GM23338 (cell line): ENCODE measurements around the gene ANKS1B. TPM values are rescaled to one million over a fixed set of nuclear protein-coding genes. Genes with fewer than 3 reads are reported as not detected.

Experiments used
- ATAC-seq: fragments of 200-7000 bp; cut with Tn5 transposase; 3 replicates; pipeline ENCODE4 v1.9.1; 2020
- DNase-seq: peaks from one replicate; pipeline ENCODE4 v3.0.0-alpha.2; 2015; ENCODE audit warnings: low spot score
- H2AFZ ChIP-seq: fragments of 200-600 bp; sonication (generic); 2 replicates; pipeline ENCODE4 v1.8.0; 2016; ENCODE audit warnings: antibody characterized with exemption, mild to moderate bottlenecking, moderate library complexity
- H3F3A ChIP-seq: fragments of 200-600 bp; sonication (generic); replicated peaks from 2 replicates; pipeline ENCODE4 v1.8.0; 2017; ENCODE audit warnings: antibody characterized with exemption, mixed run types, low read depth
- H3K27ac ChIP-seq: fragments of 200-600 bp; sonication (generic); 2 replicates; pipeline ENCODE4 v1.6.1; 2016; ENCODE audit warnings: low read depth
- H3K27me3 ChIP-seq: fragments of 200-600 bp; sonication (generic); 2 replicates; pipeline ENCODE4 v1.8.0; 2016; ENCODE audit warnings: mild to moderate bottlenecking, mixed run types, moderate library complexity; ENCODE audit not compliant: insufficient read depth
- H3K36me3 ChIP-seq: fragments of 200-600 bp; sonication (generic); 2 replicates; pipeline ENCODE4 v1.8.0; 2016; ENCODE audit warnings: mild to moderate bottlenecking; ENCODE audit not compliant: insufficient read depth
- H3K4me1 ChIP-seq: fragments of 200-600 bp; sonication (generic); 2 replicates; pipeline ENCODE4 v1.8.0; 2016; ENCODE audit warnings: mild to moderate bottlenecking, moderate library complexity; ENCODE audit not compliant: insufficient read depth
- H3K4me2 ChIP-seq: fragments of 200-600 bp; sonication (generic); 2 replicates; pipeline ENCODE4 v1.7.1; 2017; ENCODE audit warnings: mixed run types
- H3K4me3 ChIP-seq: fragments of 200-600 bp; sonication (generic); 2 replicates; pipeline ENCODE4 v1.6.1; 2016; ENCODE audit warnings: mixed run types
- H3K79me2 ChIP-seq: fragments of 200-600 bp; sonication (generic); replicated peaks from 2 replicates; pipeline ENCODE4 v1.8.0; 2017; ENCODE audit warnings: mild to moderate bottlenecking; ENCODE audit not compliant: insufficient read depth
- H3K9me2 ChIP-seq: fragments of 200-600 bp; sonication (generic); 2 replicates; pipeline ENCODE4 v1.8.0; 2017; ENCODE audit not compliant: insufficient read depth
- H4K20me1 ChIP-seq: fragments of 200-600 bp; sonication (generic); replicated peaks from 2 replicates; pipeline ENCODE4 v1.8.0; 2017; ENCODE audit warnings: mild to moderate bottlenecking; ENCODE audit not compliant: insufficient read depth
- H3K27ac Mint-ChIP-seq: 2 replicates; pipeline ENCODE4 v1.8.0; 2020; ENCODE audit warnings: inconsistent platforms, mild to moderate bottlenecking, moderate library complexity, mixed read lengths
- H3K27me3 Mint-ChIP-seq: 3 replicates; pipeline ENCODE4 v1.8.0; 2022; ENCODE audit warnings: low read depth, mild to moderate bottlenecking, moderate library complexity, mixed read lengths, inconsistent platforms; ENCODE audit not compliant: insufficient read depth, poor library complexity
- H3K36me3 Mint-ChIP-seq: 3 replicates; pipeline ENCODE4 v1.8.0; 2021; ENCODE audit warnings: low read depth, mild to moderate bottlenecking, inconsistent platforms, moderate library complexity, mixed read lengths
- H3K4me1 Mint-ChIP-seq: 3 replicates; pipeline ENCODE4 v1.8.0; 2020; ENCODE audit warnings: mild to moderate bottlenecking, inconsistent platforms, mixed read lengths
- H3K4me3 Mint-ChIP-seq: 3 replicates; pipeline ENCODE4 v1.8.0; 2021; ENCODE audit warnings: moderate library complexity, mild to moderate bottlenecking, inconsistent platforms, mixed read lengths
- H3K9me3 Mint-ChIP-seq: 3 replicates; pipeline ENCODE4 v1.8.0; 2020; ENCODE audit warnings: moderate library complexity, mild to moderate bottlenecking, inconsistent platforms, mixed read lengths
- CTCF ChIP-seq, 2 experiments: fragments of 200-600 bp in 1 of 2; sonication (generic) in 1 of 2; conservative IDR thresholded peaks; 2 replicates each; pipeline versions ENCODE4 v1.5.1 to v1.6.1; 2016 to 2017; ENCODE audit warnings: antibody characterized with exemption in 2 of 2, low read depth in 2 of 2, mild to moderate bottlenecking in 2 of 2, moderate library complexity in 1 of 2
- POLR2AphosphoS5 ChIP-seq: IDR thresholded peaks from 2 replicates; pipeline ENCODE4 v1.6.1; 2016; ENCODE audit warnings: antibody characterized with exemption, low read depth
- REST ChIP-seq: IDR thresholded peaks from one replicate; pipeline ENCODE4 v1.6.1; 2018; ENCODE audit warnings: antibody characterized with exemption; ENCODE audit not compliant: unreplicated experiment
- polyA plus RNA-seq: library from polyadenylated mRNA; unstranded; fragments of >200 nt; fragmentation: Nextera tagmentation; extraction: Ambion mirVana; gene quantifications from 2 replicates; pipeline ENCODE4 v1.2.1, GENCODE V29; 2016
- total RNA-seq: library from RNA; depleted of rRNA; stranded (reverse); fragments of >200 nt; shearing (Covaris generic); gene quantifications from 2 replicates; pipeline ENCODE4 v1.2.3, GENCODE V29; 2014
- TF ChIP-seq, protein P1 (sequence below): fragments of 250-450 bp; sonication (Bioruptor Pico); IDR thresholded peaks from 2 replicates; pipeline ENCODE4 v1.5.0; 2020; ENCODE audit warnings: mild to moderate bottlenecking, moderate library complexity
- TF ChIP-seq, protein P2 (sequence below): IDR thresholded peaks from 2 replicates; pipeline ENCODE4 v1.6.1; 2016; ENCODE audit warnings: antibody characterized with exemption

ANKS1B gene
- total and polyA plus RNA-seq, 2 experiments from 2014 or later = 4.3 to 5.8 TPM

DNA sequence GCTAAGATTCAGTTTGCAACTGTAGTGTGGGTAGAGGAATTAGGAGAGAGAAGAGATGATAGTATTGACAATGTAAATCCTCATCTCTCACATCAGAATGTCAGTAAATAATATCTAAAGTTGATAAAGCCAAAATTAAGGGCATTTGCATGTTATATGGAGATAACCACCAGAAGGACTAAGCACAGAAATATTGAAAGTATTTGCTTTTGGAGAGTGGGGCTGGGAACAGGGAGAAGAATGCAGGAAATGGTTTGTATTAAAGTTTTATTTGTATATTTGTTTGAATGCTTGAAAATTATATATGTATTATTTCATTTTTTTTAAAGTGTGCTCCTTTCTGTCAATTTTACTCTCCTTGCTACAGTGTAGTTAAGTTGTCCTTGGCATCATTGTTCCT lies 848.2 kb downstream of the ANKS1B start (continued):
- TF ChIP-seq, protein P1, sequence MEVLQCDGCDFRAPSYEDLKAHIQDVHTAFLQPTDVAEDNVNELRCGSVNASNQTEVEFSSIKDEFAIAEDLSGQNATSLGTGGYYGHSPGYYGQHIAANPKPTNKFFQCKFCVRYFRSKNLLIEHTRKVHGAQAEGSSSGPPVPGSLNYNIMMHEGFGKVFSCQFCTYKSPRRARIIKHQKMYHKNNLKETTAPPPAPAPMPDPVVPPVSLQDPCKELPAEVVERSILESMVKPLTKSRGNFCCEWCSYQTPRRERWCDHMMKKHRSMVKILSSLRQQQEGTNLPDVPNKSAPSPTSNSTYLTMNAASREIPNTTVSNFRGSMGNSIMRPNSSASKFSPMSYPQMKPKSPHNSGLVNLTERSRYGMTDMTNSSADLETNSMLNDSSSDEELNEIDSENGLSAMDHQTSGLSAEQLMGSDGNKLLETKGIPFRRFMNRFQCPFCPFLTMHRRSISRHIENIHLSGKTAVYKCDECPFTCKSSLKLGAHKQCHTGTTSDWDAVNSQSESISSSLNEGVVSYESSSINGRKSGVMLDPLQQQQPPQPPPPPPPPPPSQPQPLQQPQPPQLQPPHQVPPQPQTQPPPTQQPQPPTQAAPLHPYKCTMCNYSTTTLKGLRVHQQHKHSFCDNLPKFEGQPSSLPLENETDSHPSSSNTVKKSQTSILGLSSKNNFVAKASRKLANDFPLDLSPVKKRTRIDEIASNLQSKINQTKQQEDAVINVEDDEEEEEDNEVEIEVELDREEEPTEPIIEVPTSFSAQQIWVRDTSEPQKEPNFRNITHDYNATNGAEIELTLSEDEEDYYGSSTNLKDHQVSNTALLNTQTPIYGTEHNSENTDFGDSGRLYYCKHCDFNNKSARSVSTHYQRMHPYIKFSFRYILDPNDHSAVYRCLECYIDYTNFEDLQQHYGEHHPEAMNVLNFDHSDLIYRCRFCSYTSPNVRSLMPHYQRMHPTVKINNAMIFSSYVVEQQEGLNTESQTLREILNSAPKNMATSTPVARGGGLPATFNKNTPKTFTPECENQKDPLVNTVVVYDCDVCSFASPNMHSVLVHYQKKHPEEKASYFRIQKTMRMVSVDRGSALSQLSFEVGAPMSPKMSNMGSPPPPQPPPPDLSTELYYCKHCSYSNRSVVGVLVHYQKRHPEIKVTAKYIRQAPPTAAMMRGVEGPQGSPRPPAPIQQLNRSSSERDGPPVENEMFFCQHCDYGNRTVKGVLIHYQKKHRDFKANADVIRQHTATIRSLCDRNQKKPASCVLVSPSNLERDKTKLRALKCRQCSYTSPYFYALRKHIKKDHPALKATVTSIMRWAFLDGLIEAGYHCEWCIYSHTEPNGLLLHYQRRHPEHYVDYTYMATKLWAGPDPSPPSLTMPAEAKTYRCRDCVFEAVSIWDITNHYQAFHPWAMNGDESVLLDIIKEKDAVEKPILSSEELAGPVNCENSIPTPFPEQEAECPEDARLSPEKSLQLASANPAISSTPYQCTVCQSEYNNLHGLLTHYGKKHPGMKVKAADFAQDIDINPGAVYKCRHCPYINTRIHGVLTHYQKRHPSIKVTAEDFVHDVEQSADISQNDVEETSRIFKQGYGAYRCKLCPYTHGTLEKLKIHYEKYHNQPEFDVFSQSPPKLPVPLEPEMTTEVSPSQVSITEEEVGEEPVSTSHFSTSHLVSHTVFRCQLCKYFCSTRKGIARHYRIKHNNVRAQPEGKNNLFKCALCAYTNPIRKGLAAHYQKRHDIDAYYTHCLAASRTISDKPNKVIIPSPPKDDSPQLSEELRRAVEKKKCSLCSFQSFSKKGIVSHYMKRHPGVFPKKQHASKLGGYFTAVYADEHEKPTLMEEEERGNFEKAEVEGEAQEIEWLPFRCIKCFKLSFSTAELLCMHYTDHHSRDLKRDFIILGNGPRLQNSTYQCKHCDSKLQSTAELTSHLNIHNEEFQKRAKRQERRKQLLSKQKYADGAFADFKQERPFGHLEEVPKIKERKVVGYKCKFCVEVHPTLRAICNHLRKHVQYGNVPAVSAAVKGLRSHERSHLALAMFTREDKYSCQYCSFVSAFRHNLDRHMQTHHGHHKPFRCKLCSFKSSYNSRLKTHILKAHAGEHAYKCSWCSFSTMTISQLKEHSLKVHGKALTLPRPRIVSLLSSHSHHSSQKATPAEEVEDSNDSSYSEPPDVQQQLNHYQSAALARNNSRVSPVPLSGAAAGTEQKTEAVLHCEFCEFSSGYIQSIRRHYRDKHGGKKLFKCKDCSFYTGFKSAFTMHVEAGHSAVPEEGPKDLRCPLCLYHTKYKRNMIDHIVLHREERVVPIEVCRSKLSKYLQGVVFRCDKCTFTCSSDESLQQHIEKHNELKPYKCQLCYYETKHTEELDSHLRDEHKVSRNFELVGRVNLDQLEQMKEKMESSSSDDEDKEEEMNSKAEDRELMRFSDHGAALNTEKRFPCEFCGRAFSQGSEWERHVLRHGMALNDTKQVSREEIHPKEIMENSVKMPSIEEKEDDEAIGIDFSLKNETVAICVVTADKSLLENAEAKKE (CRISPR knock-in tag) = no peak
- no peak for TF ChIP-seq REST

DNA sequence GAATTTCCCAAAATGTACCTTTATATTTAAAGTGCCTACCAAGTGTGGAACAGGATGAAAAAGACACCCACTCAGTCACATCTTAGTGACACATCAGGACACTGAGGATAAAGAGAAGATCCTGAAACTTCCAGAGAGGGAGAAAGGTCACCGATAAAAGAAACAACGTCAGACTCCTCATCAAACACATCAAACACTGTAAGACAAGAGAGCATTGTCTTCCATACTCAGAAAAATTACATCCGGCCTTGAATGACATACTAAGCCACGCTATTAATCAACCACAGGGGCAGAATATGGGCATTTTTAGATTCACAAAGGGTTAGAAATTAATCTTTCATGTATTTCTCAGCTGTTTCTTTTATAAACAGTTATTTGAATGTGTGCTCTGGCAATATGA lies 849.4 kb downstream of the ANKS1B start:
- H3K4me3 Mint-ChIP-seq = no peak overlapping the region
- no peaks in the 10 kb centered on the region for H3K36me3 ChIP-seq
- no peaks in the 10 kb centered on the region for H4K20me1 ChIP-seq
- H3K4me1 ChIP-seq = peaks cover 19% of the 10 kb centered on the region; the same call in 1 of the 2 replicates
- 0 out of 2 replicates have a peak, but pooled peaks cover 6% of the 10 kb centered on the region for H3K9me2 ChIP-seq
- ATAC-seq (no peak), DNase-seq (no peak)
- peaks cover 9% of the 10 kb centered on the region; the same call in 2 of the 3 replicates for H3K4me1 Mint-ChIP-seq
- H3K4me2 ChIP-seq = no peak overlapping the region
- H3K27ac Mint-ChIP-seq = no peak overlapping the region
- no peaks in the 10 kb centered on the region for H3F3A ChIP-seq
- no peaks in the 10 kb centered on the region; the same call in 2 of the 3 replicates for H3K36me3 Mint-ChIP-seq
- H3K27me3 Mint-ChIP-seq = no peaks in the 10 kb centered on the region
- no peak overlapping the region for H2AFZ ChIP-seq
- H3K79me2 ChIP-seq = no peaks in the 10 kb centered on the region
- no peak overlapping the region for H3K4me3 ChIP-seq
- no peaks in the 10 kb centered on the region for H3K27me3 ChIP-seq
- no peak overlapping the region for H3K27ac ChIP-seq
- H3K9me3 Mint-ChIP-seq = no peaks in the 10 kb centered on the region
- TF ChIP-seq, protein P2, sequence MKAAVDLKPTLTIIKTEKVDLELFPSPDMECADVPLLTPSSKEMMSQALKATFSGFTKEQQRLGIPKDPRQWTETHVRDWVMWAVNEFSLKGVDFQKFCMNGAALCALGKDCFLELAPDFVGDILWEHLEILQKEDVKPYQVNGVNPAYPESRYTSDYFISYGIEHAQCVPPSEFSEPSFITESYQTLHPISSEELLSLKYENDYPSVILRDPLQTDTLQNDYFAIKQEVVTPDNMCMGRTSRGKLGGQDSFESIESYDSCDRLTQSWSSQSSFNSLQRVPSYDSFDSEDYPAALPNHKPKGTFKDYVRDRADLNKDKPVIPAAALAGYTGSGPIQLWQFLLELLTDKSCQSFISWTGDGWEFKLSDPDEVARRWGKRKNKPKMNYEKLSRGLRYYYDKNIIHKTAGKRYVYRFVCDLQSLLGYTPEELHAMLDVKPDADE = no peak
- TF ChIP-seq CTCF (conservative IDR thresholded peaks at IDR 0.05; ENCODE audit: low read depth in 2 of 2) = no peak
- TF ChIP-seq POLR2AphosphoS5 = no peak
